B cell (primary cell): Measurements from ENCODE around the gene MRTFA.

Source experiments
- EZH2 ChIP-seq: IDR thresholded peaks from 2 replicates; pipeline ENCODE4 v1.6.1; 2012; ENCODE audit warnings: borderline replicate concordance, low read depth, mild to moderate bottlenecking, moderate library complexity, low read length; ENCODE audit not compliant: insufficient read depth, poor library complexity, severe bottlenecking
- TF ChIP-seq, protein P1 (sequence below): fragments of 200-600 bp; IDR thresholded peaks from one replicate; pipeline ENCODE4 v1.8.0; 2022; ENCODE audit warnings: antibody characterized with exemption, mild to moderate bottlenecking

GRCh38 chr22:40612291-40612751 is 24.2 kb downstream of the MRTFA start:
- TF ChIP-seq, protein P1, sequence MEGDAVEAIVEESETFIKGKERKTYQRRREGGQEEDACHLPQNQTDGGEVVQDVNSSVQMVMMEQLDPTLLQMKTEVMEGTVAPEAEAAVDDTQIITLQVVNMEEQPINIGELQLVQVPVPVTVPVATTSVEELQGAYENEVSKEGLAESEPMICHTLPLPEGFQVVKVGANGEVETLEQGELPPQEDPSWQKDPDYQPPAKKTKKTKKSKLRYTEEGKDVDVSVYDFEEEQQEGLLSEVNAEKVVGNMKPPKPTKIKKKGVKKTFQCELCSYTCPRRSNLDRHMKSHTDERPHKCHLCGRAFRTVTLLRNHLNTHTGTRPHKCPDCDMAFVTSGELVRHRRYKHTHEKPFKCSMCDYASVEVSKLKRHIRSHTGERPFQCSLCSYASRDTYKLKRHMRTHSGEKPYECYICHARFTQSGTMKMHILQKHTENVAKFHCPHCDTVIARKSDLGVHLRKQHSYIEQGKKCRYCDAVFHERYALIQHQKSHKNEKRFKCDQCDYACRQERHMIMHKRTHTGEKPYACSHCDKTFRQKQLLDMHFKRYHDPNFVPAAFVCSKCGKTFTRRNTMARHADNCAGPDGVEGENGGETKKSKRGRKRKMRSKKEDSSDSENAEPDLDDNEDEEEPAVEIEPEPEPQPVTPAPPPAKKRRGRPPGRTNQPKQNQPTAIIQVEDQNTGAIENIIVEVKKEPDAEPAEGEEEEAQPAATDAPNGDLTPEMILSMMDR, result no peak
- no peak for TF ChIP-seq EZH2
